T-helper 2 cell (primary cell): Measurements from ENCODE around the gene GOLGB1.

Experiments used
- DNase-seq, 5 experiments: peaks; one replicate each; pipeline versions ENCODE4 v3.0.0 to v3.0.0-alpha.2; 2012 to 2022

The GOLGB1 gene

DNA sequence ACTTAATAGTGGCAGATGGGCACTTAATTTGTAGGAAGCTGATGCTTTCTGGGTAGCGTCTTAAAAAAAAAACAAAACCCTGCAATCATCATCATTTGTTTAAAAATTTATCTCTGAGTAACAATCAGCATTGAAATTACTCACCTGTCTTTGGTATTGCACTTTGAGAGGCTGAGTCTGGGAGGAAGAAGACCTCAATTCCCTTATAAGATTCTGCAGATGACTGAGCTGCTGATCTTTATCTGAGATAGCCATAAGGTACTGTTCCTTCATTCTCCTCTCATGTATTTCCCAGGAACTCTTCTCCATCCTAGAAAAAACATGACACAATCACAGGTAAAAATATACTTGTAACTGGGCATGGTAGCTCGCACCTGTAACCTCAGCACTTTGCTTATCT is 72.4 kb downstream of the GOLGB1 start:
- peak in 1 of 5 experiments; percentile 83 for DNase-seq

DNA sequence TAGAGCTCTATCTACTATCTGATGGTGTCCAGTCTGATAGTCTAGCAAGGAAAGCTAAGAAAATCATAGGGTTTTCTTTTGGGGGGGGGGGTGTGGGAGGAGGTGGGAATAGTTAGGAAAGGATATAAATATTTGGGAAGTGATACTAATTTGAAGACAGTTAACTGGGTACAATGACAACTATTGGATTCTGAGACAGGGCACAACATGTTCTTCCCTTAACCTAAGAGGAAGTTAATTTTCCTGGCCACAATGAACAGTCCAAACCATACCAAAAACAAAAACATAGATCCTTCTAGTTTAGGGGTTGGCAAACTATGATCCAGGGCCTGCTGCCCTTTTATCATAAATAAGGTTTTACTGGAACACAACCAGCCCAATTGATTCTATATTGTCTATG is 78.9 kb downstream of the GOLGB1 start:
- no peak for DNase-seq

DNA sequence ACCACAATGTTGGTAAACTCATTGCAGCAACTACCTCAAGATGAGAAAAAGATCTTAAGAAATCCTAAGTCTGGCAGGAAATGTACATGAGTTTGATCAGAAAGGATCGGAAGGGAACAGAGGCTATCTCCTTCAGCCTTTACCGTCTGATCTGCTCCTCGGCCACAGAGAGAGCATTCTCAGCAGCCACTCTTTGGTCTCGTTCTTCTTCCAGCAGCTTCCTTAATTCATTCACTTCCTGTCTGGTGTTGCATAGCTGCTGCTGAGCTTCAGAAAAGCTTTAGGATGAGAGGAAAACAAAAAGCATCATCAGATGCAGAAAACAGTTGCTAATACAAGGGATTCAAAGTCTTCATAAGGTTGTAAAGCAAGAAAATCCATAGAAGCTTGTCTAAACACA is 82.2 kb downstream of the GOLGB1 start:
- DNase-seq, result no peak

DNA sequence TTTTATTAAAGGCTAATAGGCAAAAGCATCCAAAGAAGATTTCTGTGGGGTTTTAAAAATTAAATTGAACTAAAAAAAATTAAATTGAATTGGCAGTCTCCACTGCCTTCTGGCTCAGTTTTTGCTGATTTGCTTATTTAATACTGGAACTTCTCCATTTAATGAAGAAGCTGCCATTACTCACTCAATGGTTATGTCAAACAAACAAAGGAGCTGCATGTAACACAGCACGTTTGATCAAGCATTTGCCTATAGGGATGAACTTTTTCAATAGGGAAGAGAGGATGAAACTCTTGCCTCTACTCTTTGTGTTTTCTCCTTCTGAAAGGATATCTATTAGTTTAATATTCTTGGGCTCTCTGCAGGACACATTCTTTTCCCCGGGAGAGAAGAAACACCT is 84.1 kb downstream of the GOLGB1 start:
- no peak for DNase-seq

DNA sequence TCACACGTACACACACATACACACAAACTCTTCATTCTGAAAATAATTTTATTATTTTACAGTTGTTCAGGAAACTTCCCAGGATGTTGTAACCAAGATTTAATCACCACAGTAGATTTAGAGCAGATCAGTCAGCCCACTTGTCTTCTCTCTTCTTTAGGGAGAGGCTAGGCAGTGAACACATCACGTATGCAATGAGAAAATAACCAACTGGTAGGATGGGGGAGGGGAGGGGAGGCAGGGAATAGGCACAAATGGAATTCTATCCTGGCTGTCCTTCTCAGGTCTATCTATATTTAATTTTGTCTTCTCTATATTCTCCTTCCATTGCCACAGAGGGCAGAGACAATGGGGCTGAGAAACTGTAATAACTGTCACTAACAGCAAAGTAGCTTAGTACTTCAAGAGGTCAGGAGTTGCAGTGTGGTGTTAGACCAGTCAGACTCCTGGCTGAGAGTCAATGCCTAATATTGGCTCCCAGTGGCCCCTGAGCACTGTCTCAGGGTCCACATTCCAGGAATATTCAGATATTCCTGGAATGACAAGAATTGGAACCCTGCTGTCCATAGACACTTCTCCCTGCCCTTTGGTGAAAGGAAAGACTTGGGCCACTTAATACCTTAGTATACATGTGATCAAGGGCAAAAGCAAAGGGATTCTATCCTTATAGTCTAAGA is 86.2 kb downstream of the GOLGB1 start:
- no peak for DNase-seq

DNA sequence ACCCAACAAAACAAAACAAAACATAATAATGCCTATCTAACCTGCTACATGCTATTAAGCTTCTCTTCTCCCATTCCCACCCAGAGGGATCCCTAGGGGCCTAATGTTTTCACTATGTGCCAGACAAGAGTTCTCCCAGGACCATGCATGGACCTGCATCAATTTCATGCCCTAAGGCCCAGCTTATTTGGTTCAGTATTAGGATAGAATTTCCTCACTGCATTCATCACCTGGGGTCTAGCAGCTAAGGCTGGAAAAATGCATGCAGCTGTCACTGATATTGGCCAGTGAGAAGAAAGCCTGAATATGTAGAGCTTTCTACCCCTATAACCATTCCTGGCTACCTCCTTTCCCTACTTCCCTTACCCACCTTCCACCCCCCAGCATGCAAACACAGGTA is 86.8 kb downstream of the GOLGB1 start:
- DNase-seq, result no peak

DNA sequence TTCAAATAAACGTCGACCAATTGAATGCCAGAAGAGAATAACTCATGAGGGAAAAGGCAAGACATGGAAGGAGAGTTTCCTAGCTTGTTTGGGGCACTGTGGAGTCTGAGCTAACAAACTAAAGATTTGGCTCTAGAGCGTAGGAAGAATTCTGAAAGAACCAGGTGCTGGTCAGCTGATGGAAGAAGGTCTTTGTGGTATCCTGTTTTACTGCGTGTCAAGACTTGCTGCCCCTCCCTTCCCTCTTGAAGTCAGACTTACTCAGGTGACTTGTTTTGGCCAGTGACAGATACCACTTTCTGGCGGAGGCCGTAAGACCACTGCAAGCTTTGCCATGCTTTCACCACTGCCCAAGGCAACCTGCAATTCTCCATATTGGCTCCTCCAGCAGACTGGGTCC is 88.2 kb downstream of the GOLGB1 start:
- peak in 1 of 5 experiments; percentile 15 for DNase-seq

DNA sequence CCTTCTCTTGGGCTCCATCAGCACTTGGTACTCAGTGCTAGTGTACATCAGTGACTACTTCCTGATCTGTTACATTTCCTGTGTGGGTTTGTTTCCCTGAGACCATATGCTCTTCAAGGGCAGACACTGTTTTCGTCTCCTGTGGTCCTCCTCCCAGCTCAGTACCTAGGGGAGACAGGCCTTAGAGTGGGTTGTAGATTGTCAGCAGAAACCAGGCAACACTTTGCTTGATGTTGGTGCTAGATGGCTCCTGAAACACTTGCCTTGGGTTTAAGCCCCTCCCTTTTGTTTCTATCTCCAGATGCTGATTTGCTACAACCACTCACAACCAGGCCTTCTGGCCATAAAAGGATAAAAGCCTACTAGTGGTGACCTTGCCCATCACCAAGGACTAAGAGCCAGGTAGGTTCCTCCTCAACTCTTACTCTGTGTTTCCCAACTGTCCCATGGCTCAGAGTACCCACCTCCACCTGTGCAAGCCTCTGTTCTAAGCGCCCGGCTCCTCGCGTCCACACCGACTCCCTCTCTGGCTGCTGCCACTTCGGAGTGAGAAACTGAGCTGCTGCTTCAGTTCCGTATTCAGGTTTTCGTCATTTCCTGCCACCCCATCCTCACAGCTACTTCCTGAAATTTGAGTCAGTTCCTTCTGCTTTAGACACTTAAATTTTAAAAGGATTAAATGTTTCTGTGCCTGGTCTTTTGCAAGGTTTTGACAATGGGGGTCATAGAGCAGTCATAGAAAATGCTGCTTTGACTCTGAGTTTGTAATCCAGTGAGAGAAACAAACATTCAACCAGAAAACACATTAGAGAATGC is 89.0 kb downstream of the GOLGB1 start, which contains the start of gene HCLS1:
HCLS1 (minus strand) TSS at position 548 of the 816 bp plus-strand sequence. CDS start 2,556 bp downstream, outside the sequence.
- peak; percentile 25 to 93 (median 56) for DNase-seq

DNA sequence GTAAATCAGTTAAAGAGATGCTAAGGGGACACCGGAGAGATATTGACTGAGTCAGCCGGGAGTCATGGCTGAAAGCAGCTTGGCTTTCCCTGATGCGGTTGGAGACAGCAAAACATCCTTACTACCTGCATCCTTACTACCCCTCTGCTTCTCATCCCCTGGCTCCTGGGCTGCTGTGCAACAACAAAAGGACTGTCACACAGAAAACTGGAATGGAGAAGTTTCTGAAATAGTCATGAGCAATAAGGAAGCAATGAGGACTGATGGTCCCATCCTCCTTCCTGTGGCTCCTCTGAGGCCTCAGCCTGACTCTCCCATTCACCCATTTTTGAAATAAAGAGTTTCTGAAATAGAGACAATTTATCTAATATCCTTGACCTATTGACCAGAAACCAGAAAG is 90.0 kb downstream of the GOLGB1 start:
- DNase-seq, result peak in 1 of 5 experiments; percentile 29

DNA sequence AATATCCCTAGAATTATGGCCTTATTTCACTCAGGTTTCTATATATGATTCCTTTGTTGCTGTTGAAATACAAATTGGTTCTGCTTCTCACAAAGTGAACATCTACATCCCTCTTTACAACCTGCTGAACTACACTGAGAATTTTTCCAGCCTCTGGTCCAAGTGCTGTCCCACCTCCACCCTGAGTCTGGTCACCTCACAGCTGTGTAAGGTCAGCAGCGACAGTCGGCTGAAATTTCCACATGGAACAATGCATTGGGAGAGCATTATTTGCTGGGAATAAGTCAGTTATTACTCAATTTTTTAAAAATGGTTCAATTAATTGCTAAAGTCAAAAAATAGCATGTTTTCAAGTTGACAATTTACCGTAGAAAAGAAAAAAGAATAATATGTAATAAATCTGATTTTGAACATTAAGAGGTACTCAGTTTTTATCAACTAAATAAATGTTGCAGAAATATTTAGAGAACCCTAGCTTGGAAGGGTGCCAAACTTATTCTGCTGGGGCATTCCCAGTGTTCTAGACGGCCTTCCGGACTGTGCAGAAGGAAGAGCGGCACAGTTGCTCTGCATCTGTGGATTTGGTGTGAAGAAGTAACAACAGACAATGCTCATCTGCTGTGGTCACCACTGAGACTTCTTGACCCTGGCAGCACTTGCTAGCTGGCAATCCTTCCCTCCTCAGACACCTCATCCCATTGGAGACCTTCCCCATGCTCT is 90.7 kb downstream of the GOLGB1 start:
- no peak for DNase-seq

DNA sequence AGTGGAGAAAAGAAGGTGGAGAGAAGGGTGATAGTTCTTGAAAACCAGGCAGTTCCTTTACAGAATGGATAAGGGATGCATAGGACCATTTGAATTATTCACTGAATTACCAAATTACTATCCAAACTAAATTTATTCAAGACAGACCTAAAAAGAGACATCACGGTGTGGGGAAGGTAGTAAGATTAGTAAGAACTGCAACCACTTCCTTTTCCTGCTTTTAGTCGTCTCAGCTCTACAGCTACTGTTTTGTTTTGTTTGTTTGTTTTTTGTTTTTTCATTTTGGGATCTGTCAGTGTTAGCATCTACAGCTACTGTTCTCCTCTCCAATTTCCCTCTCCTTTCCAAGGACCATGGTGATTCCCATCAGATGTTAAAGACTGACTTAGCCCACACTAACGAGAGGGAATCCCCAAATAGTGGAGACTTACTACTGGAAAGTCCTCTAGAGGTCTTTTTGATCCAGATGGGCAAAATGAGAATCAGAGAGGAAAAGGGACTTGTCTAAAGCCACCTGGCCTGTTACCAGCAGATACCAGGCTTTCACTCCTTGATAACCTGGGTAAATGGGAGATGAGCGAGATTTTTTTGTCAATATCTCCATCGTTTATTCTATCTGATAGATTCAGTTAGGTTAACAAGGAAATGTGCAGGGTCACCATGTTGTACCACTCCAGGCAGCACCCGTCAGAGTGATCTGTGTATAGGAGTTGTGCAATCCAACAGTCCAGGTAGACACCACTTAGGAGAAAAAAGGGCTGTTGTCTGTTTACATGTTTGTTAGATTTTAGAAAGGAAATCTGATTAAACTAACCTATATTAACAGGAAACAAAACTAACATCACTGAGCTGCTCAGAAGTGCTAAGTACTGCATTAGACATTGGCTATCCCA is 94.8 kb downstream of the GOLGB1 start:
- DNase-seq, result peak in 1 of 5 experiments; percentile 88

DNA sequence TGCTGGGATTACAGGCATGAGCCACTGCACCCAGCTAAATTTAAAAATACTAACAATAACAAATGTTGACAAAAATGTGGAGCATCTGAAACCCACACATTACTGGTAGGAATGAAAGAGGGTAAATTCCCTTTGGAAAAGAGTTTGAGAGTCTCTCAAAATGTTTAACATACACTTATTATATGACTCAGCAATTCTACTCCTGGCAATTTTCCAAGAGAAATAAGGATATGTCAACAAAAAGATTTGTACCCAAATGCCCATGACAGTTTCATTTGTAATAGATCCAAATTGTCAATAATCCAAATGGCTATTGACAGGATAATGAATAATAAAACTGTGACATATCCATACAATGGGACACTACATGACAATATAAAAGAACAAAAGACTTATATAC is 97.9 kb downstream of the GOLGB1 start:
- no peak for DNase-seq

DNA sequence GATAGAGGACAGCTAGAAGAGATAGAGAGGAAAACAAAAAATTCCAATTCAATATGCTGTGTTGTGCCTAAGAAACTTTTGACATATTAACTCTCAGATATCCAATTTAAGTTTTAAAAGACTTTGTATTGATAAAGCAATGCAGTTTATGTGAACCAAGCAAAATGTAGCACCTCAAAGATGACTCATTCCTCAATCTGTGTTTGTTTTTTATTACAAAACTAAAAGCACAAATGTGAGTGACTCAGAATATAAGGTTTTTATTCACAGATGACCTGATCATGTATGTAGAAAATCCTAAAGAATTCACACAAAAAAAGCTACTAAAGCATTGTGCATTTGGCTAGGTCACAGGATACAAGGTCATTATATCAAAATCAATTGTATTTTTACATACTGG is 99.9 kb downstream of the GOLGB1 start:
- DNase-seq, result peak in 1 of 5 experiments; percentile 21

DNA sequence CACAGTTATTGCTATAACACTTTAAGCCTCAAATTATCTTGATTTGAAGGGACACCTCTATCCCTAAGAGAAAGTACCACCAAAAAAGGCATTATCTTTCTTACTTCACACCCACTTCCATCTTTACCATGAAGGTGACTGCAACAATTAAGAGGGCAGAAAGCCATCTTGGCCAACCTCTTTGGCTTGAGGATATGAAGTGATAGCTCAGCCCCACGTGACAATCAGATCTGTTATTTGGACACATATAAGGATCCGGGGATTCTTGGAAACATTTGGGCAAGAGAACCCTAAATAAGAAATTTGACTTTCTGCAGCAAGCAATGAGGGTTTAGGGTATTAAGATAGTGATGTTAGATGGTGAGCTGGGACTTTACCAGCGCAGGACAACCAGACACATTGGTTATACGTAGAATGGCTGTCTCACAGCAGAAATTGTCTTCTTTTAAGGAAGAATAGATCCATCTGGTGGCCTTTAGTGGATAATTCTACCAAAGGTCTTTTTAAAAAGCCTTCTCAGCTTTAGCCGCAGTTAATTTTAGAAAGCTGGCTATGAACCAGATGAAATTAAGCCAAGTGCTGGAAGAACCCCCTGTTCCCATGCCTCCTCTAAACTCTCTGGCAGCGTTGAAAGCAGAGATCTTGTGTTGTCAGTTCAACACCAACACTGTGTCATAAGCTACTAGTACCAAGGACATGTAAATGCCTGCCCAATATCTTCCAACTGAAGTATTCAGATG is 101.2 kb downstream of the GOLGB1 start:
- DNase-seq, result no peak

DNA sequence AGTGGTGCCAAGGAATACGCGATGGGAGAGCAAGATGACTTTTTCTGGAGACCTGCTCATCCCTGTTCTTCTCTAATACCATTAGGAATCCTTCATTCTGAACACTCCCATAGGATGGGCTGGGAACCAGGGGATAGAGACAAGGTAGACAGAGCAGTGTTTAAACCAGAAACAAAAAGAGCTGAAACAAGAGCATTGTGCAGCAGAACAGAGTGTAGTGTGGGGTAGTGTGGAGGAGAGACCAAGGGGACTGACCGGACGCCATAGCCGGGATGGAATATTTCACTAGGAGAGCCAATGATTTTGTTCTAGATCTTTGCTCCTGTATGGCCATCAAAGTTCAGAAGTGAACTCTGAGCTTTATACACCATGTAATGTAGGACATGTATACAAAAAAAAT is 104.5 kb downstream of the GOLGB1 start:
- no peak for DNase-seq

DNA sequence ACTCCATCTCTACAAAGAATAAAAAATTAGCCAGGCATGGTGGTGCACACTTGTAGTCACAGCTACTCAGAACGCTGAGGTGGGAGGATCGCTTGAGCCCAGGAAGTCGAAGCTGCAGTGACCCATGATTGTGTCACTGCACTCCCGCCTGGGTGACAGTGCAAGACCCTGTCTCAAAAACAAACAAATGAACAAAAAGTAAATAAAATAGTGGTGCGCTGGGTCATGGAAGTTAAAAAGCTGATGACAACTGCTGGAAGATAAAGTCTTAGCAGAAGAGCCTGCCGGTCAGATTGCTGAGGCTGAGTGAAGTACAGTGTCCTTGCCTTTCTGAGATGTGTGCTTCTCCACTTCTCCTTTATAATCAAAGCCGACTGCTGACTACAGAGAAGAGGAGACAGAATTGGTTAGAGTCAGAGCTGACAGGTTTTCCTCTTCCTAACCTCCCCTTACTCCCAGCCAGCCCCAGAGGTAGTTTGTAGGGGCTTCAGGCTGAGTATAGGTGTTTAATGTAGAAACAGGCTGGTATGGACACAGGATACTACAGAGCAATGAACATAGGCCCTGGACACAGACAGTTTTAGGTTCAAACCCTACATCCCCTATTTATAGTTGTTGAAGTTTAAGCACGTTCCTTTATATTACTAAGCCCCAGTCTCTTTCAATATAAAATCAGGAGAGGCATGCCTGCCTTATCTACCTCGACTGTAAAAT is 106.8 kb downstream of the GOLGB1 start:
- DNase-seq, result no peak

DNA sequence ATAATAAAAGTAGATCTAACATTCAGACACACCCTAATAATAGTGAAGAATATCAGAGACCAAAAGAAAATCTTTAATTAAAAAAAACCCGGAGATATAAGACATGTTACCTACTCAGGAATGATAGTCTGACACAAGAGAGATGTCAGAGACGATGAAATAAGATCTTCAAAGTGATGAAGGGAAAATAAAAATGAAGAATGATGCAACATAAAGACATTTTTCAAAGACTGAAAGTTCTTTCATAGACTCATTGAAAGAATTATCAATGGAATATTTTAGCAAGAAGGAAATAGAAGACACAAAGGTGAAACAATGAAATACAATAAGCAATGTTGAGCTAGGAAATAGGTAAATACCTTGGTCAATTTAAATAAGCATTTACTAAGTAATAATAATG is 108.4 kb downstream of the GOLGB1 start:
- no peak for DNase-seq

DNA sequence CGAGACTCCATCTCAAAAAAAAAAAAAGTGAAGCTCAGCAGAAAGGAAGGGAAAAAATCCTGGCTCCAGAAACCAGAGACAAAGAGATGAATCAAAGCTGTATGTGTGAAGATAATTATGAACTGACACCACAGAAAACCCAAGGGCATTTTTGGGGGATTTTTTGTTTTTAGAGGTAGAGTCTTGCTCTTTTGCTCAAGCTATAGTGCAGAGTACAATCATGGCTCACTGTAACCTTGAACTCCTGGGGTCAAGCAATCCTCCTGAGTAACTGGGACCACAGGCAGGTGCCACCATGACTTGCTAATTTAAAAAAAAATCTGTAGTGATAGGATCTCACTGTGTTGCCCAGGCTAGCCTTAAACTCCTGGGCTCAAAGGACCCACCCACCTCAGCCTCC is 111.6 kb downstream of the GOLGB1 start:
- DNase-seq, result no peak

DNA sequence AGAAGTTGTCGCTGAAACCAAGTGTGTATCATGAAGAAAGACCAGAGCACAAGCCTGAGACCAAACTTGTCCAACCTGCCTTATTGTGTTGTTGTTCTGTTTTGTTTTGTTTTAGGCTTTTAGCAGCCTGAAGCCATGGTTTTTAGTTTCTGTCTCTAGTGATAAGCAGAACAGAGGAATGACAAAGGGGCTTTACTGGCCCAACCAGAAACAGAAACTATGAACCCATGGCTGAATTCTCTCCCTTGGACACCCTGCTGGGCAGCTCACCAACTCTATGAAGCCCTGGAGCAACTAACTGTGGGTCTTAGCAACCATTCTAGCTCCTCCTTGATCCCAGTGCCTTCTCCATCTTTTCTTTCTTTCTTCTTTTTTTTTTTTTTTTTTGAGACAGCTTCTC is 119.2 kb downstream of the GOLGB1 start:
- no peak for DNase-seq

DNA sequence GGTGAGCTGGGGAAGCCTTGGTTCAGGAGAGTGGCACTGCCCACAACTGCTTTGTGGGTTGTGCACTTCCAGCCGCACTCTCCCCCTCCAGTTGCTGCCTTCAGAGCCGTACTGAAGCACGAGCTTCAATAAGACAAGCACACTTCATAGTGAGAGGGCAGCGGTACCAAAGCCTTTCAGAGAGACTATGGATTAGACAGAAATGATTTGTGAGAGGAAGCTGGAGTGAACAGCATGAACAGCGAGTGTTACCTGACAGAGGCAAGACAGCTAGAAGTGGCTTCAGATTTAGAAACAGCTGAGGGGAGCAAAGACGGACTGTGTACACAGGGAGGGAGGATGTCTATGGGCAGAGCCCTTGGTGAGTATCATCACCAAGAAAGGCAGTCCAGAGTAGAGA is 119.9 kb downstream of the GOLGB1 start:
- DNase-seq, result no peak

DNA sequence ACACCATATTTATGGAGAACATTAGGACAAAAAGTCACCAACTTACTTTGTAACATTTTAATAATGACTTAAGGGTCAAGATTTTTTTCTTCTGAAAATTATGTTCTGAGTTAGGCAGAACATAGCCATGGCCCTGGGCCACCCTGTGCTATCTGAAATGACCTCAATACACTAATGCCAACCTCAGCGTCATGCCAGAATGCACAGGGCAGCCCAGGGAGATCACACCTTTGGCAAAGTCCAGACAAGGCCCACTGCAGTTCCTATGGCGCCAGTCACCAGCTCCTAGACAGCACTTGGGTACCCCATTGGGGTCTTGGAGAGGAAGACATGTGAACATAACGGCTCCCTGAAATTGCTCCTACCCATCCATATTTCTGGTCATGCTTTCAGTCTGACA is 121.9 kb downstream of the GOLGB1 start:
- DNase-seq, result no peak
